NOMO-1 (cell line): ENCODE measurements around the gene NAGA.
A peak's percentile ranks its signal among the peaks of the same experiment; 100 is the strongest.

Source experiments
- DNase-seq, 2 experiments: peaks; one replicate each; lab custom pipeline; 2025; ENCODE audit not compliant: unreplicated experiment in 2 of 2; lab: John Stamatoyannopoulos, UW

Gene NAGA

DNA sequence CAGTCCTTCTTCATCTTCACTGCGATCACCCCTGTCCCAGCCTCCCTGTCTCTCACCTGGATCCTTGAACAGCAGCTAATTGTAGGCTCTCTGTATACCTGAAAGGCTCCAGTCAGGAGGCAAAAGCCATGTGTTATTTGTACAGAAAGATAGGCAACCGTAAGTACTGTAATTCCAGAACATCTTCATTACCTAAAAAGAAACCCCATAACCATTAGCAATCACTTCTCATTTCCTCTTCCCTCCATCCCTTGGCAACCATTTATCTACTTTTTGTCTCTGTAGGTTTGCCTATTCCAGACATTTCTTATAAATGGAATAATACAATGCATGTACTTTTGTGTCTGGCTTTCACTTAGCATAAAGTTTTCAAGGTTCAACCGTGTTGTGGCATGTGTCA is 17.8 kb downstream of the NAGA start:
- DNase-seq, result peak in 1 of 2 experiments; percentile 22

GRCh38 chr22:42050641-42051180 is 19.9 kb downstream of the NAGA start:
- DNase-seq, result no peak

- no peak for DNase-seq
These were observed 28.8 kb downstream of the NAGA start for GRCh38 chr22:42041784-42042183.

DNA sequence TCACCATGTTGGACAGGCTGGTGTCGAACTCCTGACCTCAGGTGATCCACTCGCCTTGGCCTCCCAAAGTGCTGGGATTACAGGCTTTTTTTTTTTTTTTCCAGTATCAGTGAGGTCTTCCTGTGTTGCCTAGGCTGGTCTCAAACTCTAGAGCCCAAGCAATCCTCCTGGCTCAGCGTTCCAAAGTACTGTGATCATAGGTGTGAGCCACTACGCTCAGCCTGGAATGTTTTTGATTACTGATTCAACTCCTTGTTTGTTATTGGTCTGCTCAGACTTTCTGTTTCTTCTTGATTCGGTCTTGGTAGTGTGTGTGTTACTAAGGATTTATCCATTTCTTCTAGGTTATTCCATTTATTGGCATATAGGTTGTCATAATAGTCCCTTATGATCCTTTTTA is 31.3 kb downstream of the NAGA start:
- no peak for DNase-seq

DNA sequence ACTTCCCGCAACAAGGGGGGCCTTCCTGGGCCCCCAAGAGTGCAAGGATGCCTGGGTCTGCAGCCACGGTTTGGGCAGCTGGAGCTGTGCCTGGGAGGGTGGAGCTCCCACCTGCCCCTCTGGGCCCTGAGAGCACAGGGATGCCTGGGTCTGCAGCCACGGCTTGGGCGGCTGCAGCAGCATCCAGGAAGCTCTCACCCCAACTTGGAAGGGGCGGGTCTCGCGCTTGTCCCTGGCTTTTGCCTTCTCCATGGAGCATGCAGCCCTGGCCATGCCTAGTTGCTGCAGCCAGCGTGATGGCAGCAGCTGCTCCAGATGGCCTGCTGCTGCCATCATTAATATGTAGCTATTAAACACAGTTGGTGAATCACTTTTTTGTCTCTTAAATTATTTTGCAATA is 35.4 kb downstream of the NAGA start:
- DNase-seq, result no peak

GRCh38 chr22:42033263-42034181 is 37.1 kb downstream of the NAGA start:
- no peak for DNase-seq

- no peak for DNase-seq
These were observed 43.9 kb downstream of the NAGA start for GRCh38 chr22:42026705-42027104.

- DNase-seq, result no peak
These were observed 45.2 kb downstream of the NAGA start for GRCh38 chr22:42025421-42025820.

DNA sequence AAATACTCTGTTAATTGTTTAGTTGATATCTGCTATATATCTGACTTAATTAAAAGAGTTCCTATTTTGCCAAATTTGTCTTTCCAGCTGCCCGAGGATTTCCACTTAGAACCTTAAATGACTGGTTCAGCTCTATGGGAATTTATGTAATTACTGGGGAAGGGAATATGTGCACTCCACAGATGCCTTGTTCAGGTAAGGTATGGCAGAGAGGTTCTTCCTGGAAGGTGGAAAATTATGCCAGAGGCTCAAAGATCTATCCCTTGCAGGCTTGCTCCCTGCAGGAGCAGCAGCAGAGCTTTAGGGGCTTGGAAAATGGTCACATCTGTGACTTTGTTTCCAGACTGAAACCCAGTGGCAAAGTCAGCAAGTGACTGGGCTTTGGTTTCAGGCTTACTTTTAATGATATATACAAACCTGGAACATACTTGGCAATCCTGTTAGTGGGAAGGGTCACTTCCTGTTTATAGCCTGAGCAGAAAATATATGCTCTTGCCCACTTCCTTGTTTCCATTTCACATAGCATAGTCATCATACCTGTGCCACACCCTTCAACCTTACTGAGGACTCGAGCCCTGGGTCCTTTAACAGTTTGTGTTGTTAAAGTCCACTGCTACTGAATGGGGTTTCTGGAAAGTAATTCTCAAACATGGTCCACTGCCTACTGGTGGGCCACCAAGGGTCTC is 48.3 kb downstream of the NAGA start:
- peak; percentile 51 to 80 for DNase-seq

- DNase-seq, result no peak
These were observed 49.0 kb downstream of the NAGA start for GRCh38 chr22:42021571-42021970.

DNA sequence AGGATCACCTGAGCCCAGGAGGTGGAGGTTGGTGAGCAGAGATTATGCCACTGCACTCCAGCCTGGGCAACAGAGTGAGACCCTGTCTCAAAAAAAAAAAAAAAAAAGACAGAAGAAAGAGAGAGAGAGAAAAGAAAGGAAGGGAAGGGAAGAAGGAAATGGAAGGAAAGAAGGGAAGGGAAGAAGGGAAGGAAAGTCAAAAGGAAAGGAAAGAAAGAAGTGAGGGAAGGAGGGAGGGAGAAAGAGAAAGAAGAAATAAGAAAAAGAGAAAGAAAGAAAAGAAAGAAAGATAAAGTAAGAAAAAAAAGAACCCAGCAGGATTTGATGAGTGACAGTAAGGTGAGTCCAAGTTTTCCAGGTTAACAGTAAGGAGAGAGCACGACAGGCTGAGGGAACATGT is 52.4 kb downstream of the NAGA start:
- no peak for DNase-seq

DNA sequence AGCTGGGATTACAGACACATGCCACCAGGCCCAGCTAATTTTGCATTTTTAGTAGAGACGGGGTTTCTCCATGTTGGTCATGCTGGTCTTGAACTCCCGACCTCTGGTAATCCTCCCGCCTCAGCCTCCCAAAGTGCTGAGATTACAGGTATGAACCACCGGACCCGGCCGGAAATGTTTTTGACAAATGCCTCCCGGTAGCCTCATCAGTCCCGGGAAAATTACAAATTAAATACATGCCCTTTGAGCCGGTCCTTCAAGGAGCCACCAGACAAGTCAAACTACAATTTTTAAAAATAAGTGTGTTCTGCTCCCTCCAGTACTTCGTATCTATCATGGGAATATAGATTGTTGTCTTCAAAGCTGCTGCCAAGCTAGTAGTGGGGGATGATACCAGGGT is 54.5 kb downstream of the NAGA start:
- no peak for DNase-seq

DNA sequence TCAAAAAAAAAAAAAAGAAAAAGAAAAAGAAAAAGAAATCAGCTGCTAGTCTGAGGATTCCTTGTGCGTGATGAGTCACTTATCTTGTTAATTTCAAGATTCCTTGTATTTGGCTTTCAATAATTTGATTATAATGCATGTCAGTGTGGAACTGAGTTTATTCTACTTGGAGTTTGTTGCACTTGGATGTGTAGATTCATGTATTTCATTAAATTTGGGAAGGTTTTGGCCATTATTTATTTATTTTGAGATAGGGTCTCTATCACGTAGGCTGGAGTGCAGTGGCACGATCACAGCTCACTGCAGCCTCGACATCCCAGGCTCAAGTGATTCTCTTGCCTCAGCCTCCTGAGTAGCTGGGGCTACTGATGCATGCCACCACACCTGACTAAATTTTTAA is 57.2 kb downstream of the NAGA start:
- DNase-seq, result no peak

DNA sequence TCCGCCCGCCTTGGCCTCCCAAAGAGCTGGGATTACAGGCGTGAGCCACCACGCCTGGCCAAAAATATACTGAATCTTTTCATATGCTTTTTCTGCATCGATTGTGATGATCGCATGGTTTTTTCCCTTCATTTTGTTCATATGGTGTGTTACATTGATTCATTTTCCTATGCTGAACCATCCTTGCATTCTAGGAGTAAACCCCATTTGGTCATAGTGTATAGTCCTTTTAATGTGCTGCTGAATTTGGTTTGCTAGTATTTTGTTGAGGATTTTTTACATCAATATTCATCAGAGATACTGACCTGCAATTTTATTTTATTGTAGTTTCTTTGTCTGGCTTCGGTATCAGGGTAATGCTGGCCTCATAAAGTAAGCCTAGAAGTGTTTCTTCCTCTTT is 59.8 kb downstream of the NAGA start:
- no peak for DNase-seq
